Measurements from ENCODE around the gene PTPRN2.

Gene PTPRN2

DNA sequence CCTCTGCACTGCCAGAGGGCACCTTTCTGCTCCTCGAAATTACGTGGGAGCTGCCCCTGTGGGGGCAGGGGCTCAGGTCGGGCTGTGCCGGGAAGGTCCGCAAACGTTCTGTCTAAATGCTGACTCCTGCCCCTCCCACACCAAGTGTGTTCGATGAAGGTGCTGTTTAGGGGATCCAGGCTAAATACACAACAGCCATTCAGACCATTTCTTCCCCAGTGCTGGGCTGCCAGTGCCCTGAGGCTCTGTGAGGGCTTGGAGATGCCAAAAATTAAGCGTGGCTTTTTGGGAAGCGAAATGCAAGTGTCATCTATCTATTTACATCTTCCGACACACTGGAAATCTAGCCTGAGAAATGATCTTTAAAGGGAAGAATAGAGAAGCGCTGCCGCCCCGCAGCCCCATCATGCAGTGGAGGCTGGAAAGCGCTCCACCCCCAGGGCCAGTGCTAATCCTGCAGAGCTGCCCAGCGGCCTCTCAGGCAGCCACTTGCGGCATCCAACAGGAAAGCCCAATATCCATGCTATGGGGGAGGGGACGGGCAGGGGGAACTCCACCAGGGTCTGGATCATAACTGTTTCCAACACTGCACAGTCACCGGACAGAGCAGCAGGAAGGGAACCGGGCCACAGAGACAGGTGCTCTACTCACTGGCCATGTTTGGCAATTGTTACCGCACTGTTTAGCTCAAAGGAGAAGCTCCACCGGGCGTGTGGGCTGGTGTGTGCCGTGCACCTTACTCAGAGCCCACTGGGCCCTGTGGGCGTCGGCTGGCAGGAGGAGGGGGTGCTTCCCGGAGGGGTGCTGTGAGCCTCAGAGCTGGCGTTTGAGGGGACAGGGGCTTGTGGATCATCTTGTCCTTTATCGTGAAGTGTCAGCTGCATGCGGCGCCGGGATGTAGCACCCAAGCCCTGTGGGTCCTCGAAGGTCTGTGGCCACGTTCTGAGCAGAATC, 1045.3 kb downstream of the PTPRN2 start:
- no peak for DNase-seq (ENCODE audit: low read depth in 2 of 2)

DNA sequence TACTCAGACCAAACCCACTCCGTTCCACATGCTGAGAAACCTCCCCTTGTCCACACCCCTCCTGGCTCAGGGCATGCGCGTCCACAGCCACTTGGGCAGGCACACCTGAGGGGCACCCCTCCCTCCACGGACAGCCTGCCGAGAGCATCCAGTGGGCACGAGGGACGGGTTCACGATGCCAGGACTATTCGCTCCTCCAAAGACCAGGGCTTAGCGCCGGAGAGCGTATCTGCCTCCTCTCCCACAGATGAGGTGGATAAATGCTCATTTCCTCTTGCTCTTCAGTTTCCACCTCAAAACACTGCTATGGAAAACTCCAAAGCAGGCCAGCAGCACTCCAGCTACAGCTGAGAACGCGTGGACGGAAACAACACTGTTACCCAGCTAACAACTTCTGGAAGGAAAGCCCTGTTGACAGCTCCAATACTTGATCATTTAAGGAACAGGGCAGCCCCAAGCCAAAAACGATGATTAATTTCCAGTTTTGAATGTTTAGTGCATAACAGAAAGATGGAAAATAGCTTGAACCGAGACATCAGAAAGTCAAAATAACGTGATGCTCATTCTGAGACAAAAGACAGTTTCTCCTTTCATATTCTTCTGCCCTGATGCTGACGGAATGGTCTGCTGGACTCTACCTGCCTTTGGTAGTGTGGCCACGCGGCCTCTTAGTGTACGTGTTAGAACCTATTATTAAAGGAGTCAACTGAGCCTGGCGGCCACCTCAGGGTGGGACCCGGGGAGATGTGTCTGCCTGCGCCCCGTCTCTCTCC, 1046.1 kb downstream of the PTPRN2 start:
- DNase-seq (ENCODE audit: low read depth in 2 of 2) = no peak

DNA sequence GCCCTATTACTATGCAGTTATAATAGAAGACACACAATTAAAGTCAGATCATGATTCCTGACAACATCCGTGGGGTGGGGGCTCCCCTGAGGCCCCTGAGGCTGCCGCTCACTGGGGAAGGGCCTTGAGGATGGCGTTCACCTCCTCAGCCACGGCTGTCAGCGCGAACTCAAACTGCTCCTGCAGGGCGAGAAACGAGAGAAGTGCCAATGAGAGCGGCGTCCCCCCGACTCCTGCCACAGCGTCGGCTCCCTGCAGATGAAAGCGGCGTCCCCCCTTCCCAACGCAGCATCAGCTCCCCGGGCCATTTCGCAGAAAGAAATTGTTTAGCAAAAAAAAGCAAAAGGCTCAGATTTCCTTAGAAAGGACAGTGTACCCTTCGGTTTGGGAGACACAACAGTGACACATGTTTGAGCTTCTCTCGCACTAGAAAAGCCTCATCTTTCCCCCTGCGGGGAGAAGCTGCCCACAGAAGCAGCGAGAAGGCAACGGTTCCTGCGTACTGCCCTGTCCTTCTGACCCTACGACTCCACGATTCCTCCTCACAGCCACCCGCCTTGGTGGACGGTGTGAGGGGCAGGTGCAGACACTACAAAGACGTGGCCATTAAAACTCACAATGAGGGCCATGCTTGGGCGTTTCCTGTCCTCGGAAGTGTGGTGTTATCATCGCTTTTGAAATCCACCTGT, 1046.9 kb downstream of the PTPRN2 start:
- no peak for DNase-seq (ENCODE audit: low read depth in 2 of 2)

DNA sequence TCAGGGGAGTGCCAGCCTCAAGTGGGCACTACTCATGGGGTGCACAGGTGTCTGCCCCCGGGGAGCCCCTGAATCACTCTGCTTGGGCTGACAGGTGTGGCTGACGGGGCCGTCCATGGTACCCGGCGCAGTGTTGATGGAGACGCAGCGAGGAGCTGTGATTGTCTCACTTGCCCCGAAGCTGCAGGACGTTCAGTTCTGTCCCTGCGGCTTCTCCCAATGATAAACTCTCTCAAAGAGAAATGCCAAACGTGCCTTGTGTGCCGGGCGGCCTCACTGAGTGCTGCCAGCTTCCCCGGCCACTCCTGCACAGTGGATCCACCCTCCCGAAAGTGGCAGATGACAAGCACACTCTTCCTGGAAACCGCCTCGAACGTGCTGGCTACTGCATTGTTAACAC, 1047.6 kb downstream of the PTPRN2 start:
- no peak for DNase-seq (ENCODE audit: low read depth in 2 of 2)

DNA sequence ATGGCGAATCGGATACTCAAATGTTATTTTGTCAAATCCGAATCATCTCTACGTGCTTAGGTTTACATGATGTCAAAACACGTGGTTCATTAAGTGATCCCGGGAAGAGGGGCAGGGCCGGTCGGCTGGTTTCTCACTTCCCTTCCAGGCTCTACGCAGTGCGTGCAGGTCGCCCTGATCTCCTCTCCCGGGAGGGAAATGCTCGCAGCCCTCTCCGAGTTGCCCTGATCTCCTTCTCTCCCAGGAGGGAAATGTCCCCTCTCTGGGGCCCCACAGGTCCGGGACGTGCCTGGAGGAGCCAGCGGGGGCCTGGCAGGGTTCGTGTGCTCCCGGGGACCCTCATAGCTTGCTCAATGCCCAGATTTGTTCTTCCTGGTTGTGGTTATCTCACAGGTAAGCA, 1048.1 kb downstream of the PTPRN2 start:
- DNase-seq (ENCODE audit: low read depth in 2 of 2) = no peak

DNA sequence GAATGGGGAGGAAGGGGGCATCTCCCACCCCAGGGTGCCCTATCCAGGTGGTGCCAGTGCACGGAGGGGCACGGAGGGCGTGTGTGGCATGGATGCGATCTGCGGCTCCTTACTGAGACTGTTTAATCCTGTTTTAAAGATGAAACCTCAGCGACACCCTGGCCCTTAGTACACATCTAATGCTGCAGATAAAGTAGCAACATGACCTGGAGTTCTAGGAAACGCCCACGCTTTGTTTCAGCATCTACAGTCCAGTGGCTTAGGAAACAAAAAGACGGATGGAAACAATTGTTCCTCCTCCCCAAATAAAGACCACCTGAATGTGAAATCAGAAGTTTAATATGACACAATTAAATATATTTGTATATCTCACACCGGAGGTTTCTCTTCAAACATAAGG, 1048.9 kb downstream of the PTPRN2 start:
- no peak for DNase-seq (ENCODE audit: low read depth in 2 of 2)

DNA sequence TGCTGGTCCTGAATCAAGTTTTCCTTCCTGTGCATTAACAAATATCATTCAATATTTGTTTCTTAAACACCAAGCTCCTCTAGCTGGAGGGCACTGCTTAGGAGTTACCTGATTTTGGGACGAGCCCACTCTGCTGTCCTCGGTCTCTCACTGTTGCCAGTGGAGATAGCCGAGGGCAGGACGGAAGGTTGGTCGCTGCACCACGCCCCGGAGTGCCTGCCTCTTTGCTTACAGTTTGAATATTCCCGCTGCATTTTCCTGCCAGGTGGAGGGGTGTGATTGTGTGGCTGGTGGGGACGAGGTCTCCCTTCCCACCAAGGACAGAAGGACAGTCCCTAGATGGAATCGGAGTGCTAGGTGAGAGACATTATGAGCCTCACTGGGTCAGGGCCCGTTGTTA, 1049.3 kb downstream of the PTPRN2 start:
- no peak for DNase-seq (ENCODE audit: low read depth in 2 of 2)

DNA sequence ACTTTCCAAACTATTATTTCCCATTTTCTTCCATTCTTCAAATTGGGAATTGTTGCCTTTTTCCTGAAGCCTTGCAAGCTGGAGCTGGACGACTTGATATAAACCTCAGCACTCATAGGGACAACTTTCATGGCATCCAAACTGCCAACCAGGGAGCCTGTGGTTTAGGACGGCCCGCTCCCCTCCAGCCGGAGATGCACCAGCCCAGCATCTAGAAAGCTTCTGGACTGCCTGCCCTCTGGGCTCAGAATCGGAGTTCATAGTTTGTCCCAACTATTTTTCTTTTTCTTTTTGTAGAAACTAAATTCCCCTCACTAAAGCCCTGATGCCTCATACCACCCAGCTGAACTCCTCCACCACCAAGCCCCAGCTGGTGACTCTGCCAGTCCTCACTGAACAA, 1050.6 kb downstream of the PTPRN2 start:
- no peak for DNase-seq (ENCODE audit: low read depth in 2 of 2)

DNA sequence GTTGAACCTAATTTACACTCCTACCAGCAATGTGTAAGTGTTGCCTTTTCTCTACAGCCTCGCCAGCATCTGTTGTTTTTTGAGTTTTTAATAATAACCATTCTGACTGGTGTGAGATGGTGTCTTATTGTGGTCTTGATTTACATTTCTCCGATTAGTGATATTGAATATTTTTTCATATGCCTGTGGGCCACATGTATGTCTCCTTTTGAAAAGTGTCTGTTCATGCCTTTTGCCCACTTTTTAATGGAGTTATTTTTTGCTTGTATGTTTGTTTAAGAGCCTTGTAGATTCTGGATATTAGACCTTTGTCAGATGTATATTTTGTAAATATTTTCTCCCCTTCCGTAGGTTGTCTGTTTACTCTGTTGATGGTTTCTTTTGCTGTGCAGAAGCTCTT, 1055.6 kb downstream of the PTPRN2 start:
- no peak for DNase-seq (ENCODE audit: low read depth in 2 of 2)

DNA sequence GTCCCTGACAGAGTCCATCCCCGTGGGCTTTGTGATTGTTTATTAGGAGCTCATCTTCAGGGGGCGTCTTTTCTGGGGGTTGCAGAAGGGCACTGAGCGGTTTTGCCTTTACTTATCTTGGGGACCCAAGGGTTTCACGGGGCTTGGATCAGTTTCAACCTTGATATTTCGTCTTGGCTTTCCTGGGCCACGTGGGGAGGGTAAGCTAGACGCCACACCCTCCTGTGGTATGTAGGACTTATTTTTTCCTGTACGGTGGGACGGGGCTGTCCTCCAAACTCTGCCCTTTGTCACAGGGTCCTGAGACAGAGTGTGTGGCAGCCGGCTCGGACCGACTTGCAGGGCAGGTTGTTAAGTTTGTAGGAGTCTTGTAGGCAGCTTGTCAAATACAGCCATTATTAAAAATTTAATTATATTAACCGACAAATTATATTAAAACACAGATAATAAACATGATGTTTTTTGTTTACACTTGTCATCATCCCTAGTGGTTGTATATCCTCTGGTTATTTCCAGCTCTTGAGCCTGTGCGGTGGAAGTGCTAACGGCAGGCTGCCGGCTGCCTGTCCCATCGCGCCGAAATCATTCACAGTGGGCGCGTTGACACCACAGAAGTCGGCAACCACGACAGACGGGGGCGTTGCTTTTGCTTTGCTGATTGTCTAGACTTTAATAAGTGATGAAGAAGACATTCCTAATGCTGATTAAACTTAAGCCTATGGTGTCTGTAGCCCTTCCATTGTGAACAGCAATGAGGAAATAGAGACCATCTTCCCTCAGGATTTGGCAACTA, 1057.7 kb downstream of the PTPRN2 start:
- DNase-seq (ENCODE audit: low read depth in 2 of 2) = no peak

DNA sequence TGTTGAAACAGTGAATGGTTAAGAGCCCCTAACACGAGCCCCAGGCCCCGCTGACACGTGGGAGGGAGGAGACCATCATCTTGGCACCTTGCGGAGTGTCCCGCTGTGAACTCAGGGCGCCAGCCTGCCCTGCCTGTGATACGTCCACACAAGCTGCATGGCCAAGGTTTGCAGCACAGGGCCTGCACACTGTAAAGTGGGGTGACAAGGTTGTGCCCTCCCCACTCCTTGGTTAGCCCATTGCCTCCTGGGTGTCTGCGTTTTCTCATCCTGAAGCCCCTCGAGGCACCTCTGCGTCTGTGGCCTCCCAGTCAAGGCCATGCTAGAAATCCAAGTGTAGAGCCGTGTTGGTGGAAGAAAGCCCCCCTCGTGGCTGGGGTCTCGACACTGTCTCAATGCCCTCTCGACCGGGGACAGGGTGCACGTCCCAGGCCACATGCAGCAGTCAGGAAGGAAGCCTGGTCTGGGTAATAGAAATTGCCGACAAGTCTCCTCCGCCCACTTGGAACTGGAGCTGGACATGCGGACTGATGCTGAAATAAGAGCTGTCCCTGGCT, 1058.8 kb downstream of the PTPRN2 start:
- DNase-seq (ENCODE audit: low read depth in 2 of 2) = no peak

DNA sequence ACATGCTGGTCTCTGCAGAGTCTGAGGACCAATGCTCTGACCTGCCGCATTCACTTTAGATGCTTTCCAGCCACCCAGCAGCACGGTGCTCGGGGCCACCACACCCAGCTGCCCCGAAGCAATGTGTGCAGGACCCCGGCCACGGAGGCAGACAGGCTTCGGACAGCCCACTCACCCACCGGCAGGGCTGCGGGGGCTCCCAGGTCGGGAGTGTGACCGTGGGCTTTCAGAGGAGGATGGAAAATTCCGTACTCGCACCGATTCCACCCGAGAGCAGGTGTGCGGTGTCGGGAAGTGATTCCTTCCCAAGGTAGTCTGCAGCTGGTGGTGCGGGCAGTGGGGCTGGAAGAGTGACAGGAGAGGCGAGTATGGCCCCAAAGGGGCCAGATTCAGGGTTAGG, 1059.9 kb downstream of the PTPRN2 start:
- DNase-seq (ENCODE audit: low read depth in 2 of 2) = no peak

DNA sequence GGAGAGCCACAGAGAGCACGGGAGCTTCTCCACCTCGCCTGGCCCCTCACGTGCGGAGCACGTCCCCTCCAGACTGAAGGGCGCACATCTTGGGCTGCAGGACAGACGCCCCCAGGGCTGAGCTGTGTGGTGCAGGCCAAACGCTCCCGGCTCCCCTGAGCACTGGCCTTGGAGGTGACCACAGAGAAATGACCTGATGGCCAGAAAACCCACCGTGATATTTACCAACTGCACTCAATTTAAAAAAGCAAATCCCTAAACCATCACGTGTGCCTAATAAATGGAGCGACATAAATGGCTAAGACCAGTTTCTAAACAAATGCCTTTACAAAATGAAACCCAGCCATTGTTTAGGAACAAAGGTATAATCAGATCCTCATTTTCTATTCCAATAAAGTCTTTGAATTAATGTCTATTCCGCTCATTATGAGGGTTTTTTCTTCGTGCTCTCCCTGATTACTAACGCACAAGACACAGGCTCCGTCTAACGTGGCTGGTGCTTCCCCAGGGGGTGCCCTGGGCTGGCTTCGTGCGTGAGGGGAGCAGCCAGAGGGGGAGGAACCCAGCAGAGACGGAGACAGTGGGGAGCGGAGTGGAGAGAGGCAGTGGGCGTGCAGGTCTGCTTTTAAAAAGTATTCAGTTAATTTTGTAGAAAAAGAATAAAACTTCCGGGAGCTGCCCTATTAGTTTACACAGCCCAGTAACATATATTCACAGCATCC, 1060.5 kb downstream of the PTPRN2 start:
- no peak for DNase-seq (ENCODE audit: low read depth in 2 of 2)

DNA sequence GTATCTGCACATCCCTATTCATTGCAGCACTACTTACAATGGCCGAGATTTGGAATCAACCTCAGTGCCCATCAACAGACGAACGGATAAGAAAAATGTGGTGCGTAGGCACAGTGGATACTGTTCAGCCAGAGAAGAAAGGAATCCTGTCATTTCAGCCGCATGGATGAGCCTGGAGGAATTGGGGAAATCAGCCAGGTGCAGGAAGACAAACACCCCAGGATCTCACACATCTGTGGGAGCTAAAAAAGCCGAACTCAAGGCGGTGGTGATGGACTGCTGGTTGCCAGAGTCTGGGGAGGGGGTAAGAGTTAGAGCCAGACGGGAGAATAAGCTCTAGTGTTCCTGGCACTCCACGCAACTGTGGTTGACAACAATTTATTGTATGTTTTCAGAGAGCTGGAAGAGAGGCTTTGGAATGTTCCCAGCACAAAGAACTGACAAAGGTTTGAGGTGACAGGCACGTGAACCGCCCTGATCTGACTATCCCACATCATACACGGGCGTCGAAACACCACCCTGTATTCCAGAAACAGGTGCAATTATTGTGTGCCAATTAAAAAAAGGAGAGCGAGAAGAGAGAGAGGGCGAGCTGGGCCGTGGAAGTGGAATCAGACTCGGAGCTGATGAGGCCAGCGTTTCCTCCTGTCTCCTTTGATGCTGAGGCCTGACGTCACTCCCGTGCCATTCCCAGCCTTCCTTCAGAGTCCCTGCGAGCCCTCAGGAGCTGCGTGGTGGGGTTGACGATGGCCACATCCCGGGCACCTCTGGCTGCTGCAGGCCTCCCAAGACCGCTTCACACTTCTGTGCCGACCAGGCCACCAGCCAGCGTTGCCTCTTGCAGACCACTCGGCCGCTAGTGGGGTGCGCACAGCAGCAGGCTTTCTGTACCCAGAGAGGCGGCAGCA, 1061.4 kb downstream of the PTPRN2 start:
- DNase-seq (ENCODE audit: low read depth in 2 of 2) = no peak

DNA sequence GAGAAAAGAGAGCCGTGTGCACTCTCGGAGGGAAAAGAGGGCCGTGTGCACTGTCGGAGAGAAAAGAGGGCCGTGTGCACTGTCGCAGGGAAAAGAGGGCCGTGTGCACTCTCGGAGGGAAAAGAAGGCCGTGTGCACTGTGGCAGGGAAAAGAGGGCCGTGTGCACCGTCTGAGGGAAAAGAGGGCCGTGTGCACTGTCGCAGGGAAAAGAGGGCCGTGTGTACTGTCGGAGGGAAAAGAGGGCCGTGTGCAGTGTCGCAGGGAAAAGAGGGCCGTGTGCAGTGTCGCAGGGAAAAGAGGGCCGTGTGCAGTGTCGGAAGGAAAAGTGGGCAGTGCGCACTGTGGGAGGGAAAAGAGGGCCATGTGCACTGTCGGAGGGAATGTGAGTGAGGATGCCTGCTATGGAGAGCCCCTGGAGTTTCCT, 1062.1 kb downstream of the PTPRN2 start:
- no peak for DNase-seq (ENCODE audit: low read depth in 2 of 2)

DNA sequence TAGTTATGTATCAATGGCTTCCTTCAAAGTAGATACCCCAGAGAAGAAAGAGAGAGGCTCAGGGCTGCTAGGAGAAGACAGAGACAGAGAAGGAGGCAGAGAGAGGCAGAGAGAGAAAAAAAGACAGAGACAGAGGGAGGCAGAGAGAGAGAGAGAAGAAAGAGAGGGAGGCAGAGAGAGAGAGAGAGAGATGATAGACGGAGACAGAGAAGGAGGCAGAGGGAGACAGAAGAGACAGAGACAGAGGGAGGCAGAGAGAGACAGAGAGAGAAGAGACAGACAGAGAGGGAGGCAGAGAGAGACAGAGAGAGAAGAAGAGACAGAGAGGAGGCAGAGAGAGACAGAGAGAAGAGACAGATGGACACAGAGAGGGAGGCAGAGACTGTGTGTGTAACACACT, 1062.9 kb downstream of the PTPRN2 start:
- no peak for DNase-seq (ENCODE audit: low read depth in 2 of 2)

DNA sequence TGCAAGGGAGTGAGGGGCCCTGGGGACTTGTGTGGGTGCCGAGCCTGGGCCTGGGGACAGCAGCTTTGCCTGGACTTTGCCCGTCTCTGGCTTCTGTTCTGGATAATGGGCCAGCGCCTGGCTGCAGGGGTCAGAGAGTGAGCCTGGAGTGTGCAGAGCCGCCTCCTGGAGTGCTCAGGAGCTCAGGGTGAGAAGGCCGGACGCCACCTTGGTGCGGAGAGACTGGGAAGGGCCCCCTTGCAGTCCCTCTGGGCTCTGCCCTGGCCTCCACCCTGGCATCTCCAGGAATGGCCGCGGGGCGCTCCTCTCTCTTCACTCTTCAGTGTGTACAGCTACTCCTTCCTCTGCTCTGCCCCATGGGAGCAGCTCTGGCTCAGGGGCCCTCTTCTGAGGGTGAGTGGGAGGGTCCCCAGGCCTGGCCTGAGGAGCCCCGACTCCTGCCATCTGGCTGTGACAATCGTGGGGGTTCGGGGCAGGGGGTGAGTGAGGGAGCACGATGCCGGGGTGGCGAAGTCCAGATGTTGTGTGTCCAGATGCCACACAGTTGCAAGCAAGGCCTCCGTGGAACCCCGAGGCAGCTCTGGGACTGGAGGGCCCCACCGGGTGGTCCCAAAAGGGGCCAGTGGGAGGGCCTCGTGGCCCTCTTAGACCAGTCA, 1063.7 kb downstream of the PTPRN2 start:
- DNase-seq (ENCODE audit: low read depth in 2 of 2) = no peak

DNA sequence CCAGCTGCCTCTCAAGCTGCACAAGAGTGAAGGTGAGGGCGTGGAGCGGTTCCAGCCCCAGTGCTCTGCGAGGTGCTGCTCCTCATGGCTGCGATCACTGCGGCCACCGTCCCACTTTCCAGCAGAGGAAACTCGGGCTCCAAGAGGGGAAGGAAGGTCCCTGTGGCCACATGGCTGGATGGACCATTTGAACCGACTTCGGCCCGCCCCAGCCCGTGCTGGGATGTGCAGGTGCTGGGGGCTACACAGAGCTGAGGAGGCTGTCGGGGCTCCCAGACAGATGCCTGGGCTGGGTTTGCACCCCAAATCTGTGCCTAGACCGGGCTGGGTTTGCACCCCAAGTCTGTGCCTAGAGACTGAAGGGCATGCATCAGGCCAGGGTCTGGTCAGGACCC, 1064.3 kb downstream of the PTPRN2 start:
- no peak for DNase-seq (ENCODE audit: low read depth in 2 of 2)

DNA sequence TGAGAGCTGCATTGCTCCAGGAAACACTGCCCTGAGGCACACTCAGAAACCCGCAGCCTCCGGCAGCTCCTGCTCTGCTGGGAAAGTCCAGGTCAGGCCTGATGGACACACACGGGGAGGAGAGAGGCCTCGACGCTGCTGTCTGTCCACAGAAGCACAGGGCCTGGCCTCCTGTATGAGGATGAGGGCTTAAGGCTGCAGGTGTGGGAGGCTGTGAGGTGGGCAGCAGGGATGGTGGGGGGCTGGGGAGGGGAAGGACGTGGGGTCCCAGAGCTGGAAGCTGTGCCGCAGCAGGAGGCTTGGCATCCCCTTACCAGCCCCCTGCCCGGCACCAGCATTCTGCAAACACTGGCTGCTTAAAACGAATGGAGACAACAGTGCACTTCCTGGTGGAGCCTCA, 1064.7 kb downstream of the PTPRN2 start:
- no peak for DNase-seq (ENCODE audit: low read depth in 2 of 2)

Data from stimulated activated CD8-positive, alpha-beta memory T cell treated with anti-CD3 and anti-CD28 coated beads, Interleukin-15, amount 100 ng/mL, for 48 hours (primary cell).